GM18909 (cell line): ENCODE measurements around the gene EML4.

Experiments
- ATAC-seq: cut with Tn5 transposase; IDR thresholded peaks from one replicate; pipeline ENCODE4 v1.9.1; 2021; ENCODE audit warnings: mild to moderate bottlenecking; ENCODE audit not compliant: unreplicated experiment, poor library complexity

EML4 gene

DNA sequence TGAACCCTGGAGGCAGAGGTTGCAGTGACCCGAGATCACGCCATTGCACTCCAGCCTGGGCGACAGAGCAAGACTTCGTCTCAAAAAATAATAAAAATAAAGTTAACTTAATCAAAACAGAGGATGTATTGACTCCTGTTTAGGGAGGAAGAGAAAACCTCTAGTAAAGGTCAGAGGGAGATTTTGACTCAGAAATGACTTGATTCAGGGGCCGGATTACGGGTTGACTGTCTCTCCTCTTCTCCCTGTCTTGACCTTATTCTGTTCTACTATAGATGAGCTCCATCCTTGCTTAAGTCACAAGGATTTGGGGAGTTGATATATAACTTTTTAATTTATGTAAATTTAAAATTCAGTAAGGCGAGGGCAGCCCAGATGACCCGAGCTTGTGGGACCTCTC lies 120.9 kb downstream of the EML4 start:
- ATAC-seq = no peak

GRCh38 chr2:42293019-42293418 lies 123.9 kb downstream of the EML4 start:
- no peak for ATAC-seq

DNA sequence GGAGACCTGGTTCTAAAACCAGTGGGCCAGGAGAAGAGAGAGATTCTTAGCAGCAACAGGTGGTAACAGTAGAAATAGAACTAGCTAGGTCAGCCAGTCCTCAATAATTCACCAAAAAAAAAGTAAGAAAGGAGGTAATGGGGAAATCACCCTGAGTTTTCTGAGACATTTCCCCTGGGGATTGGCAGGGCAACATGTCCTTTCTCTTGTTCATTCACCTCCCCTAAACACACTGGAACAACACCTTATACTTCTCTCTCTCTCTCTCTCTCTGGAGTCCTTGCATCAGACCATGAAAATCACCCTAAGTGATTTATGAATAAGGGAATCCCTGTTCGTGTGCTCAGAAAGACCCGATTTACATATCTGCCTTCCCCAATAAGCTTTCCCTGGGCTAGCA lies 127.1 kb downstream of the EML4 start:
- peak; percentile 71 for ATAC-seq

DNA sequence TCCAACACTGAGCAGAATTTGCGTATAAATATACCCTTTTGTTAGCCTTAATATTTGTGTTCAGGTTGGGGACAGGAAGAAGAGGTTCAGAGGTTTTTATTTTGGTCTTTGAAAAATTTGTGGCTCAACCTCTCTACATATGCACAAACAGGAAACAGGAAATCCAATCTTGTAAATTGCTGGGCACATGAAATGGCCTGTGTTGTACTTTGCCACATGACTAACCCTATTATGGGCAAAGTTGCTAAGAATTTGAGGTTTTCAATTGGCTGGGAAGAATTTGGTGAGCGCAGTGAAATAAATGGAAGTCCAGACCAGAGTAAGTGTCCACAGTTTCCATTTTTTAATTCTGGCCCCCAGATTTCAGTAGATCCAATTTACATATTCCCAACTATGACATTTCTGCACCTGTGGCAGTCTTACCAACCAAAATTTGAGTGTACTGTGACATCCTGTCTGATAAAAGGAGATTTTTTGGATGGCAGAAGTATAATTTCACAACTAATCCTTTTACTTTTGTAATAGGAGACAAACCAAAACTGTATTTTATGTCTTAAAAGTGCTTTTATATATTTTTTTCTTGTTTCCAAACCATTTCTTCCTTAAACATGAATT lies 128.3 kb downstream of the EML4 start:
- ATAC-seq = no peak

DNA sequence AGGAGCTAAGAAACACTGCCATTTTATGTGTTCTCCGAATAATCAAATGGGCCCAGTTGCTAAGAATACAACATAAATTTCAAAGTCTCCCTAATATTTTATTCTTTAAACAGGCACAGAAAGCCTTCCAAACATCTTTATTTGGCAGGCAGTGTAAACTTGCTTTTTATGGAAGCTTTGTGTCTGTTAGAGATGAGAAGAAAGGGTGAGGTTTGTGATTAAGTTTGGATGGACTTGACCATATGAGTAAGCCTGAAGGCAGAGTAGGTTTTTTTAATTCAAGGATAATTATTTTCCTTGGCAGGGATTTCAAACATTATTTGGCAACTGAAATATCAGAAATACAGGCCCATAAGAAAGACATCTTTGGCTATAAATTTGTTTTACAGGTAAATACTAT lies 129.0 kb downstream of the EML4 start:
- no peak for ATAC-seq

- no peak for ATAC-seq
These were observed 130.0 kb downstream of the EML4 start for GRCh38 chr2:42298996-42299754.

GRCh38 chr2:42300527-42300926 lies 131.4 kb downstream of the EML4 start:
- ATAC-seq = no peak

- ATAC-seq = no peak
These were observed 134.1 kb downstream of the EML4 start for GRCh38 chr2:42303252-42303651.

DNA sequence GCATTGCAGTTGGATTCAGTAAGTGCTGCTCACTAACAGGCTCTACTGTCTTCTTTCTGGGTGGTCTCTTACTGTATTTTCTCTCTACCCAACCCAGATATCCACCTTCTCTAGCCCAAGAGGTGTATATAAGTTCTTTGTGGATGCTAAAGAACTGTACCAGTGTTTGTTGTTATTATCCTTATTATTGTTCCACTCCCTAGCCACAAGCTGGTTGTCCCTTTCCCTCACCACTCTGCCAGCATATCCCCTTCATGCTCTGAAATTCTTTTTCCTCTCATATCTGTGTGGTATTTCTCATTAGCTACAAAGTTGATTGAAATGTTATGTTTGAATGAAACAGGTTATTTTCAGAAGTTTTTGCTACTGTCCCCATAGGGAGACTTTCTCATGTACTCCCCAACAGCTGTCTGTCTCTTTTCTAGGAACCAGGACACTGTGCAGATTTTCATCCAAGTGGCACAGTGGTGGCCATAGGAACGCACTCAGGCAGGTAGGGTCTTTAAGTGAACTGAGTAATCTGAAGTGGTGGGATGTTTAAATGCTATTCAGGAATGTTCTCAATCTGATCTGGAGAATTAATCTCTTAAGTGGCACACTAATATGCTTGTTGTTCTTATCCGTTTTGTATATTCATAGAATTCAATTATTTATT lies 135.0 kb downstream of the EML4 start:
- ATAC-seq = no peak

DNA sequence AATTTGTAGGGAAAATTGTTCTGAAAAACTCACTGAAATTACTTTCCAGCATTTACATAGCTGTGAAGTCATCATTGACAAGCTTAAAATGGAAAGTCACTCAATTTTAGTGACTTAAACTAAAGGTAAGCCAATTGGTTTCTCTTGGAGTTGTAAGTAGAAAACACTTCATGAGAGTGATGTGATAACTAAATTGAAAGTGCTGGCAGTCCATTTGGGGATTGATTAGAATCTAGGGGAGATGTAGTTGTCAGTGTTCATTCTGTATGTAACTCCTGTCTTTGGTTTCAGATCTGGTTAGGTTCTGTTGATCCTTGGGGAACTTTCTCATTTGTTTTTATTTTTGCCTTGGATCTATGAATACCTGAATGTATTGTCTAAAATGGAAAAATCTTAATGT lies 138.0 kb downstream of the EML4 start:
- no peak for ATAC-seq

- peak; percentile 57 for ATAC-seq
These were observed 140.2 kb downstream of the EML4 start for GRCh38 chr2:42309366-42309765.

GRCh38 chr2:42310007-42310515 lies 140.9 kb downstream of the EML4 start:
- no peak for ATAC-seq

DNA sequence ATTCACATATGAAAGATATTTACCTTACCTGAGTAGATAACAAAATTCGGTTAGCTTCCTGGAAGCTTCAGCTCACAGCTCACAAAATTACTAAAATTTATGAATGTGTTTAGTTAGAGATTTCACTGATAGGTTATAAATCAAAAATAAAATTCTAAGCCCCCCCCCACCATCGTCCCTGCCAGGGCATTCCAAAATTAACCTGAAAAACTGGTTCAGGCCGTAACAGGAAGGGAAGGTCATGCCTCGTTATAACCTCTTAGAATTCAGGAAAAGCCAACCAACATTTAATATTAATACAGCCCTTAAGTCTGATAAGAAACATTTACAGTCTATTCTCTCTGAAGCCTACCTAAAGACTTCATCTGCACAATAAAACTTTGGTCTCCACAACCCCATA lies 143.0 kb downstream of the EML4 start:
- no peak for ATAC-seq

DNA sequence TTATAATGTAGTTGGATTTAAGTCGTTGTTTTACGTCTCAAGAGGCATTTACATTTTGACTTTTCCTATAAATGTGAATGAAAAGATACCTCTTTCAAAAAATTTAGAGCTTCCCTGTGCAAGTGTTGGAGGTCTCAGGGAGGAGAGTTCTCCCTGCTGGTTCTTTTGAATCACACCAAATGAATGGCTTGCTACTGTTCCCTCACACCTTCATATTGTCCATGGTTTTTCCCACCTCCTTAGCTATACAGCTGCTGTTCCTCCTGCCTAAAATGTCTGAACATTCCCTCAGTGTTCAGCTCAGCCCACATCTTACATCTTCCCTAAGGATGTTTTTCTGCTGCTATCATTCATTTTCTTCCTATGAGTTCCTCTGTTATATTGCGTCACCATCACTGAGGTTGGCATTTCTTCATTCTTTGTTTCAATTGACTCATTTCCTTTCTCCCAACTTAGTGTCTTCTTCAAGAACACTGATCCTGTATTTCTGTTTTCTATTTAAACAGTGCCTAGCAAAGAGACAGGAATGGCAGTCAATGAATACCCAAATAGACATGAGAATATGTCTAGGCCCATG lies 145.8 kb downstream of the EML4 start:
- no peak for ATAC-seq

- ATAC-seq = no peak
These were observed 146.8 kb downstream of the EML4 start for GRCh38 chr2:42315844-42316470.

DNA sequence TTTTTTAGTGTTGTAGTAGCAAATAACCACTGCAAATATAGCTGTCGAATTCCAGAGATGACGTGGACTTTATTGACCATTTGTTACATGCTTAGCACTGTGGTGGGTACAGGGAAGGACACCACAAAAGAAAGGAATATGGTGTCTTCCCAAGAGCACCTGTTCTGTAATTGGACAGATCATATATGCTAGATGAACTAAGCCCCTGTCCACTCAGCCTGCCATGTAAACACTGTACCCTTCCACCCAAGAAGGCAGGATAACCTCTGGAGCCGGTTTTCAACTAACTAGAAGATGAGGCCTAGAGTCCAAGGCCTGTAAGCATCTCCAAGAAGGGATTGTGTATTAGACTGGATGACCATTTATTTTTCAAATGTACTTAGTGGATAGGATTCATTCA lies 147.8 kb downstream of the EML4 start:
- no peak for ATAC-seq

GRCh38 chr2:42317486-42317885 lies 148.3 kb downstream of the EML4 start:
- no peak for ATAC-seq

DNA sequence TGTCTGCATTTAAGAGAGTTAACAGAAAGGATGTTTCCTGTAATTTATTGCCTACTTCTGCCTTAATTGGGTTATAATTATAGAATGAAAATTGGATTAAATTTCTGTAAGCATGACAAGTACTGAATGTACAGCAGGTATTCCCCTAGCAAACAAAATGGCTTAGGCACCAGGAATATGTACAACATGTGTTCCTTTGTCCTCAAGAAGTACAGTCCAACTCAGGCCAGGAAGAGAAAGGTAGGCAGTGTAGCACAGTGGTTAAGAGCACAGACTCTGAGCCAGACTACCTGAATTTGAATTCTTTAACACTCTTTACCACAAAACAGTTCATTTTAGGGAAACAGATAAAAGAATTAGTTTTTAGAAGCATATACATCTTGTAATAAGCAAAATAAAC lies 148.8 kb downstream of the EML4 start:
- ATAC-seq = no peak

GRCh38 chr2:42319265-42319664 lies 150.1 kb downstream of the EML4 start:
- ATAC-seq = no peak

GRCh38 chr2:42321452-42322064 lies 152.4 kb downstream of the EML4 start:
- ATAC-seq = no peak
